IMR-90 (cell line): ENCODE results near the gene C1QTNF12. TPM values are rescaled to one million over a fixed set of nuclear protein-coding genes. Genes with fewer than 3 reads are reported as not detected.

Source experiments
- ATAC-seq: fragments of 200-7000 bp; cut with Tn5 transposase; 2 replicates; pipeline ENCODE4 v1.9.1; 2020; ENCODE audit warnings: low read depth, mild to moderate bottlenecking, moderate library complexity
- BruUV-seq: library from RNA; stranded (reverse); fragments of 400-500 nt; replicated peaks from 2 replicates; lab custom pipeline; 2021; lab: Mats Ljungman, UMichigan
- CTCF ChIA-PET: fragments of 300-600 bp; formaldehyde crosslinking; extraction: SDS; loops from one replicate; lab custom pipeline; 2021; ENCODE audit warnings: antibody characterized with exemption; lab: Yijun Ruan, JAX
- POLR2A ChIA-PET: fragments of 300-600 bp; sonication (Branson Sonifier 250); formaldehyde crosslinking; loops from one replicate; lab custom pipeline; 2022; ENCODE audit warnings: antibody characterized with exemption; ENCODE audit not compliant: unreplicated experiment; lab: Charles Lee
- DNase-seq: peaks from one replicate; pipeline ENCODE4 v3.0.0; 2013
- H2AFZ ChIP-seq: replicated peaks from 2 replicates; pipeline ENCODE3; 2013; ENCODE audit warnings: low read length, mild to moderate bottlenecking; ENCODE audit not compliant: poor library complexity
- H2AK5ac ChIP-seq: 2 replicates; pipeline ENCODE4 v1.6.1; 2013; ENCODE audit warnings: low read depth, low read length, inconsistent platforms
- H2AK9ac ChIP-seq: replicated peaks from 2 replicates; pipeline ENCODE3; 2013; ENCODE audit warnings: mild to moderate bottlenecking, low read depth, low read length, moderate library complexity; ENCODE audit not compliant: poor library complexity
- H2BK120ac ChIP-seq: 2 replicates; pipeline ENCODE4 v1.6.1; 2013; ENCODE audit warnings: low read depth, low read length, inconsistent platforms
- H2BK15ac ChIP-seq: 3 replicates; pipeline ENCODE4 v1.6.1; 2013; ENCODE audit warnings: low read depth, low read length, inconsistent platforms
- H2BK20ac ChIP-seq: 2 replicates; pipeline ENCODE4 v1.6.1; 2013; ENCODE audit warnings: low read depth, mild to moderate bottlenecking, inconsistent platforms, low read length, moderate library complexity
- H2BK5ac ChIP-seq: 2 replicates; pipeline ENCODE4 v1.6.1; 2013; ENCODE audit warnings: mild to moderate bottlenecking, low read depth, low read length, inconsistent platforms; ENCODE audit not compliant: poor library complexity, severe bottlenecking
- H3K14ac ChIP-seq: replicated peaks from 2 replicates; pipeline ENCODE4 v1.6.1; 2013; ENCODE audit warnings: low read depth, low read length, inconsistent platforms
- H3K18ac ChIP-seq: 2 replicates; pipeline ENCODE4 v1.6.1; 2013; ENCODE audit warnings: low read depth, low read length, control low read depth
- H3K23ac ChIP-seq: 2 replicates; pipeline ENCODE4 v1.6.1; 2013; ENCODE audit warnings: low read depth, low read length, inconsistent platforms
- H3K27ac ChIP-seq: 2 replicates; pipeline ENCODE4 v1.5.1; 2013; ENCODE audit warnings: mild to moderate bottlenecking, control low read depth, low read length; ENCODE audit not compliant: insufficient read depth
- H3K27me3 ChIP-seq: 2 replicates; pipeline ENCODE4 v1.6.1; 2013; ENCODE audit warnings: low read length; ENCODE audit not compliant: control insufficient read depth, insufficient read depth
- H3K36me3 ChIP-seq: 2 replicates; pipeline ENCODE4 v1.6.1; 2013; ENCODE audit warnings: low read length, mixed read lengths; ENCODE audit not compliant: control insufficient read depth, insufficient read depth
- H3K4ac ChIP-seq: 2 replicates; pipeline ENCODE4 v1.6.1; 2013; ENCODE audit warnings: low read depth, low read length, inconsistent platforms
- H3K4me1 ChIP-seq: 2 replicates; pipeline ENCODE4 v1.6.1; 2013; ENCODE audit warnings: low read length, mixed read lengths; ENCODE audit not compliant: control insufficient read depth, insufficient read depth
- H3K4me2 ChIP-seq: 2 replicates; pipeline ENCODE4 v1.6.1; 2013; ENCODE audit warnings: low read depth, mild to moderate bottlenecking, control low read depth, low read length, moderate library complexity
- H3K4me3 ChIP-seq: 2 replicates; pipeline ENCODE4 v1.5.1; 2013; ENCODE audit warnings: low read depth, mild to moderate bottlenecking, control low read depth, low read length, moderate library complexity; ENCODE audit not compliant: insufficient read depth
- H3K56ac ChIP-seq: 2 replicates; pipeline ENCODE4 v1.6.1; 2013; ENCODE audit warnings: low read length, inconsistent platforms; ENCODE audit not compliant: insufficient read depth; ENCODE audit errors: extremely low read depth
- H3K79me1 ChIP-seq, 2 experiments: 2 replicates each; pipeline ENCODE4 v1.6.1; 2013; ENCODE audit warnings: low read length in 2 of 2, inconsistent platforms in 1 of 2, low read depth in 1 of 2
- H3K9ac ChIP-seq: 2 replicates; pipeline ENCODE4 v1.6.1; 2013; ENCODE audit warnings: low read depth, low read length, control low read depth
- H3K9me1 ChIP-seq: 2 replicates; pipeline ENCODE4 v1.6.1; 2013; ENCODE audit warnings: low read length, inconsistent platforms; ENCODE audit not compliant: insufficient read depth
- H3K9me3 ChIP-seq: 2 replicates; pipeline ENCODE4 v1.6.1; 2013; ENCODE audit warnings: low read length; ENCODE audit not compliant: control insufficient read depth, insufficient read depth
- H4K20me1 ChIP-seq: 2 replicates; pipeline ENCODE4 v1.6.1; 2013; ENCODE audit warnings: low read length, inconsistent platforms; ENCODE audit not compliant: insufficient read depth
- H4K5ac ChIP-seq: 2 replicates; pipeline ENCODE4 v1.6.1; 2013; ENCODE audit warnings: mild to moderate bottlenecking, low read depth, low read length, control low read depth
- H4K8ac ChIP-seq, 2 experiments: 2 replicates each; pipeline ENCODE4 v1.6.1; 2013; ENCODE audit warnings: low read depth in 2 of 2, low read length in 2 of 2, control low read depth in 1 of 2, inconsistent platforms in 1 of 2
- H4K91ac ChIP-seq: 2 replicates; pipeline ENCODE4 v1.6.1; 2013; ENCODE audit warnings: low read depth, low read length, inconsistent platforms; ENCODE audit not compliant: insufficient read depth
- BHLHE40 ChIP-seq: fragments of 150-350 bp; IDR thresholded peaks from 2 replicates; pipeline ENCODE4 v1.6.1; 2016; ENCODE audit warnings: mild to moderate bottlenecking, low read depth, low read length
- CHD1 ChIP-seq: IDR thresholded peaks from 2 replicates; pipeline ENCODE4 v1.6.1; 2012; ENCODE audit warnings: low read depth, low read length, improper control_type of control experiment
- CTCF ChIP-seq: conservative IDR thresholded peaks from 2 replicates; pipeline ENCODE4 v1.5.1; 2012; ENCODE audit warnings: mild to moderate bottlenecking, low read depth, low read length, improper control_type of control experiment
- ELK1 ChIP-seq: fragments of 150-350 bp; IDR thresholded peaks from 2 replicates; pipeline ENCODE4 v1.6.1; 2016; ENCODE audit warnings: low read depth, mild to moderate bottlenecking, low read length, moderate library complexity, borderline replicate concordance
- FOS ChIP-seq: fragments of 150-350 bp; IDR thresholded peaks from 2 replicates; pipeline ENCODE4 v1.6.1; 2016; ENCODE audit warnings: low read depth, low read length
- MAFK ChIP-seq: IDR thresholded peaks from 2 replicates; pipeline ENCODE4 v1.6.1; 2012; ENCODE audit warnings: low read depth, low read length, improper control_type of control experiment
- MXI1 ChIP-seq: IDR thresholded peaks from 2 replicates; pipeline ENCODE4 v1.6.1; 2012; ENCODE audit warnings: low read depth, mild to moderate bottlenecking, low read length, moderate library complexity, borderline replicate concordance
- NFE2L2 ChIP-seq: fragments of 150-350 bp; IDR thresholded peaks from 2 replicates; pipeline ENCODE4 v1.6.1; 2016; ENCODE audit warnings: low read depth, mild to moderate bottlenecking, low read length
- RAD21 ChIP-seq: IDR thresholded peaks from 2 replicates; pipeline ENCODE4 v1.6.1; 2012; ENCODE audit warnings: low read length, improper control_type of control experiment
- RCOR1 ChIP-seq: IDR thresholded peaks from 2 replicates; pipeline ENCODE4 v1.6.1; 2012; ENCODE audit warnings: mild to moderate bottlenecking, low read length, improper control_type of control experiment; ENCODE audit not compliant: insufficient replicate concordance
- RFX5 ChIP-seq: IDR thresholded peaks from 2 replicates; pipeline ENCODE4 v1.8.0; 2012; ENCODE audit warnings: low read depth, mild to moderate bottlenecking, low read length, moderate library complexity
- WGBS, 2 experiments: methylation state at CpG; one replicate each; pipeline versions ENCODE4 v1.1.5 to v1.1.7; 2013; ENCODE audit warnings: missing lambda C conversion rate in 2 of 2; ENCODE audit not compliant: insufficient read length in 1 of 2; ENCODE audit errors: extremely low coverage in 2 of 2; 5-methylcytosine and 5-hydroxymethylcytosine counted together
- dilution Hi-C: fragments of 300-500 bp; cut with HindIII; formaldehyde crosslinking; loops from one replicate; pipeline ENCODE4 v1.14.3; 2018; ENCODE audit warnings: low sequenced_read_pairs; ENCODE audit not compliant: unreplicated experiment
- in situ Hi-C: fragments of 300-500 bp; cut with MboI; formaldehyde crosslinking; loops from 3 replicates; pipeline ENCODE4 v1.14.3; 2019; ENCODE audit warnings: low sequenced_read_pairs, inconsistent platforms, mixed read lengths
- intact Hi-C: fragments of 100-400 bp; cut with micrococcal nuclease; formaldehyde crosslinking; loops from 2 replicates; pipeline ENCODE4 v1.10.0; 2022
- polyA plus RNA-seq, 3 experiments: library from polyadenylated mRNA; depleted of rRNA; stranded (reverse); fragments of >200 nt; gene quantifications; 2 replicates each; pipeline ENCODE4 v1.2.3, GENCODE V29; 2012; ENCODE audit warnings: low replicate concordance in 1 of 3
- total RNA-seq: library from RNA; depleted of rRNA; stranded (reverse); fragments of >200 nt; gene quantifications from 2 replicates; pipeline ENCODE4 v1.2.3, GENCODE V29; 2012

Gene C1QTNF12
- total and polyA plus RNA-seq, 2 of the 4 experiments (the other 2 are of a cell fraction): 0.36 to 1.1 TPM

GRCh38 chr1:1220197-1220596 lies 26.3 kb downstream of the C1QTNF12 start:
- Histone ChIP-seq H3K4me1 (no peaks in the 10 kb centered on the region), H2BK15ac (no peak overlapping the region), H3K23ac (no peak overlapping the region), H2BK5ac (no peak overlapping the region), H3K4me2 (no peak overlapping the region), H3K36me3 (peaks cover 73% of the 10 kb centered on the region), H3K18ac (no peak overlapping the region), H3K9me1 (peaks cover 6% of the 10 kb centered on the region), H3K4ac (no peak overlapping the region), H3K14ac (no peak overlapping the region), H3K4me3 (no peak overlapping the region), H4K5ac (no peak overlapping the region), H3K9ac (no peak overlapping the region), H4K20me1 (peaks cover 28% of the 10 kb centered on the region), H4K8ac (no peak overlapping the region), H3K27me3 (no peaks in the 10 kb centered on the region), H2AK9ac (no peak overlapping the region), H3K27ac (no peak overlapping the region), H3K79me1 (peaks cover 11 to 33% of the 10 kb centered on the region in 2 experiments; a peak in 3 of 4 replicates), H2AK5ac (no peak overlapping the region), H4K91ac (no peak overlapping the region), H3K9me3 (no peaks in the 10 kb centered on the region), H2AFZ (no peak overlapping the region), H2BK120ac (no peak overlapping the region), H3K56ac (no peak overlapping the region), H2BK20ac (no peak overlapping the region)
- DNase-seq (no peak), ATAC-seq (no peak)
- ChIA-PET POLR2A (no interaction called here), CTCF (no interaction called here)
- in situ Hi-C loops (no loop called here), dilution Hi-C loops (no loop called here), intact Hi-C loops (no loop called here)
- BruUV-seq: no TSS peak
- TF ChIP-seq MAFK: no peak
- TF ChIP-seq ELK1: no peak
- TF ChIP-seq CTCF: no peak
- TF ChIP-seq NFE2L2: no peak
- no peak for TF ChIP-seq RCOR1
- TF ChIP-seq RFX5: no peak
- no peak for TF ChIP-seq CHD1
- TF ChIP-seq RAD21: no peak
- TF ChIP-seq BHLHE40: no peak
- no peak for TF ChIP-seq MXI1
- no peak for TF ChIP-seq FOS
- WGBS, 2 experiments: 86% methylated on average over 13 of the region's 24 CpGs; no CpG with 5 or more reads in 1 of the 2 experiments
